Activated CD8-positive, alpha-beta memory T cell treated with anti-CD3 and anti-CD28 coated beads, Interleukin-2, amount 50 U/mL, for 1 hour (primary cell): ENCODE measurements around the gene RAB3C.
"Not testable (repeated sequence)": the region's sequence is repeated elsewhere in the genome, so short reads cannot be mapped to it uniquely, and the experiment has no call there.

Source experiments
- DNase-seq: peaks from one replicate; pipeline ENCODE4 v3.0.0-alpha.2; 2020; ENCODE audit errors: extremely low read depth

The RAB3C gene

DNA sequence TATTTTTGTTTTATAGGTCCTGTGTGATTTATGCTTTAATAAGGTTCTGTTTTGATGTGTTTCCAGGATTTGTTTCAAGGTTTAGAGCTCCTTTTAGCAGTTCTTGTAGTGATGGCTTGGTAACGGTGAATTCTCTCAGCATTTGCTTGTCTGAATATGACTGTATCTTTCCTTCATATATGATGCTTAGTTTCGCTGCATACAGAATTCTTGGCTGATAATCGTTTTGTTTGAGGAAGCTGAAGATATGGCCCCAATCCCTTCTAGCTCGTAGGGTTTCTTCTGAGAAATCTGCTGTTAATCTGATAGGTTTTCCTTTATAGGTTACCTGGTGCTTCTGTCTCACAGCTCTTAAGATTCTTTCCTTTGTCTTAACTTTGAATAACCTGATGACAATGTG, 20.0 kb downstream of the RAB3C start:
- not testable (repeated sequence) for DNase-seq

DNA sequence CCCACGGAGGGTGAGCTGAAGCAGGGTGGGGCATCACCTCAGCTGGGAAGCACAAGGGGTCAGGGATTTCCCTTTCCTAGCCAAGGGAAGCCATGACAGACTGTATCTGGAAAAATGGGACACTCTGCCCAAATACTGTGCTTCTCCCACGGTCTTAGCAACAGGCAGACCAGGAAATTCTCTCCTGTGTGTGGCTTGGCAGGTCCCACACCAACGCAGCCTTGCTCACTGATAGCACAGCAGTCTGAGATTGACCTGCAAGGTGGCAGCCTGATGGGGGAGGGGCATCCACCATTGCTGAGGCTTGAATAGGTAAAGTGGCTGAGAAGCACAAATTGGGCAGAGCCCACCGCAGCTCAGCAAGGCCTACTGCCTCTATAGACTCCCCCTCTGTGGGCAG, 23.2 kb downstream of the RAB3C start:
- DNase-seq = no peak

DNA sequence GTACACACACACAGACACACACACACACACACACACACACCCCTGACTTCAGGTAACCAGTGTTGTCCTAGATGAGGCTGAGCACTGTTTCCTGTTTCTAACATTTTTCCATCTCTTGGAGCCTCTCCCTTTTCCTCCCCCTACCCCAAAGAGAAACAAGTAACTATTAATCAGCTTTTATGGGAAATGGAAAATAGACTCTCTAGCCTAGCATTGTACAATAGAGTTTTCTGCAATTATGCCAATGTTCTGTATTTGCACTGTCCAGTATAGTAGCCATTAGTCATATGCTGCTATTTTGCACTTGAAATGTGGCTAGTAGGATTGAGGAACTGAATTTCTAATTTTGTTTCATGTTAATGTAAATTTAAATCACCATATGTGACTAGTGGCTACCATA, 33.1 kb downstream of the RAB3C start:
- no peak for DNase-seq

DNA sequence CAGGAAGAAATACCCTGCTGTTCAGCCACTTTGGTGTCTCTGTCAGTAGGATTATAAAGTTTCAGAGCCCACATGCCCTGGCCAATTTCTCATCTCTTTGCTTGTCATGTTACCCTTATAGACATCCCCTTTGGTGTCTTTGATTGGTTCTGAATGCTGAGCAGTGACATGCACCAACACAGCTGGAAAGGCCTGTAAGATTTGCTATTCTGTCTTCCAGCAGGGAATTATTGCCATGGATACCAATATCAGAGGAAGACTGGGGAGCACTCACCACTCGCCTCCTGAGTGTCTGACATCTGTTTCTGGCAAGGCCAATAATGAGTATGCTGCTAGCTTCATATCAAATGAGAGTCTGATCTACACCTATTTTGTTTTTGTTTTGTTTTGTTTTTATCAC, 34.4 kb downstream of the RAB3C start:
- DNase-seq = no peak

DNA sequence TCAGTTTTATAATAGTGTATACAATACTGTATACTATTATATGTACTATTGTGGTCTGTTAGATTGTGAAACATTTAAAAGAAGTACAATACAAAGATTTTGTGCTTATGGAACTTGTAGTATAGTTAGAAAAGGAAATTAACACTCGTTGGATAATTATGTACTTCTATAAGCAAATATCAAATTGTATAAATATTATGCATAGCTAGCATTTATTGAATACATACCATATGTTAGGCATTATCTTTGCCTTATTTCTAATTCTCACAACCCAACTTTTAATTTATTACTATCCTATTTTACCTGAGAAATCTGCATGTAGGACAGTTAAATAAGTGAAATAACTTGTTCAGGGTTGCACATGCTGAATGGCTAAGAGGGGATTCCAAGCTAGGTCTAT, 37.5 kb downstream of the RAB3C start:
- DNase-seq = no peak

DNA sequence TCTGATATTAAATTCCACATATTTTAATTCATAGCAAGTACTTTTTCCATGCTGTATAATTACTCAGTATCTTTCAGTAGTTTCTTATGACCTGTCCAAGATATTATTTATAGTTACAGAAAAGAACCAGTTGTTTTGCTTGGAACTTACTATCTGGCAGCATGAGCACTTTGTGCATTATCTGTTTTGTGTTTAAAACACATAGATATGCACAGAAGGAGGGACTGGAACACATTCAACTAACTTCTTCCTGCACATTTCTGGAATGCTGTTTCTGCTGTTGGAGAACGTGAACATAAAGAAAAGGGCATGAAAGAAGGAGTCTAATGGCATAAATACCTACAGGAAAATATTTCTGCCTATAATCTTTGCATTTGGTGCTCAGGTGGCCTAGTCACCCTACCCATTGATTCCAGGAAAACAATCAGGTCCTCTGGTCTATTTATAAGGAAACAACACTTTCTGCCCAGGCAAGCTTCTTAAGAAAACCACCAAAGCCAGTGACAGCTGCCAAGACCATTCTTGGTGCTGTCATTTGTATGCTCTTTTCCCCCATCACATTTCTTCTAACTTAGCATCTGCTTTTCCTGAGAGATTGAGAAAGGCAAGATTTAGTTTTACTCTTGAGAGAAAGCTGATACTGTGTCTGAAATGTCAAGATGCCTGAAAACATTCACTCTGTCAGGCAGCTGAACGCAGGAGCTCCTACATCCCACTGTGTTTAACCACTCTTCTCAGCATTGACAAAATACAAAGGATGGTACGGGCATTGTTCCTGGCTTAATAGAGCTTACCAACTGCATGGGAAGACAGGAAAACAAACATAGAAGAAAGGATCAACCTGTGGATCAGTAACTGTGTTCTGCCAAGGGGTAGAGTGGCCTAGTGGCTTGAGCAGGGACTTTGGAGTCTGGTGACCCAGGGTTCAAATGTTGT, 40.3 kb downstream of the RAB3C start:
- DNase-seq = no peak

DNA sequence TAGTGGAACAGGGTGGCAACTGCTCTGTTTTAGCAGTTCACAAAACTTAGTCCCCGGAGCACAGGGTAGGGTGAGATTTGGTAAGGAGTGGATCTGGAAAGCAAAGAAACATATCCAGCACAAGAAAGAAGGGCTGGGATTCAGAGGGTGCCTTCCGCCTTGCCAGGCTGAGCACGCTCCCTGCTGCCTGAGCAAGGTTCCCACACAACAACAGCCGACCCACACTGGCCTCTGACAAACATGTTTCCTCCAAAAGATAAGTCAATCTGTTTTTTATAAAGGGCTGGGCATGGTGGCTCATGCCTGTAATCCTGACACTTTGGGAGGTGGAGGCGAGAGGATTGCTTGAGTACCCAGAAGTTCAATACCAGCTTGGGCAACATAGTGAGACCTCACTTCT, 45.8 kb downstream of the RAB3C start:
- no peak for DNase-seq

DNA sequence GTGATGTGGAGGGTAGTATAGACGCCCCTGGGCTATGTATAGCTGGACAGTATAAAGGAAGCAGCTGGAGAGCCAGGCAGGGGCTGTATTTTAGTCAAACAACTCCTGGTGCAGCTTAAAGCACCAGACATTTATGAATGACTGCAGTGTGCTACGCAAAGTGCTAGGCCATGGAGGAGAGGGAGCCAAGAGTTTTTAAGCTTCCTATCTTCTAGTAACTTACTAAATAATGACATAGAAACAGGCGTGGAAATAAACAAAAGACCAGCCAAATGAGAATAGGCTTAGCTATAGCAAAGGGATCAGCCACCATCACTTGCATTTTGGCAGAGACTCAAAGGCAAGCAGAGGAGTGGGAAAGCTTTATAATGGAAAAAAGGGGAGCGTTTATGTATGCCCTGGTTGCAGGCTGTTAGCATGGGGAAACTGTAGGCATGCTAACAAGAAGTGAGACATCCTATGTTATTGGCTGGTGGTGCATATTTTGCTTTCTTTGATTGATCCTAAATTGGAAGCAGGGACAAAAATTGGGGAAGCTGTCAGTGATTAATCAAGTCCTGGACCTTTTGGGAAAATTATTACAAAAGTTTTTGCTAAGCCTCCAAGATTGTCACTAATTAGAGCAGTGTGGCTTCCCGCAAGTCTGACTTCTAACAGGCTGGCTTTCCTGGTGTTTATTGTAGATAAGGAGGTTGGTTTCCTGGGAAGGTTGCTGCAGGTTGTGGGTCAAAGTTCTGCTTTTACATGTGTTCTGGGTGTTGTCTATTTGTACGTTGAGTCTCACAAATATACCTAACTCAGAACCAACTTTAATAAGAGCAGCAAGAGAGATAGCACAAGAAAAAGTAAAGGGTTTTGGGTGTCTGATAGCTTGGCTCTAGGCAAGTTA, 46.6 kb downstream of the RAB3C start:
- no peak for DNase-seq

DNA sequence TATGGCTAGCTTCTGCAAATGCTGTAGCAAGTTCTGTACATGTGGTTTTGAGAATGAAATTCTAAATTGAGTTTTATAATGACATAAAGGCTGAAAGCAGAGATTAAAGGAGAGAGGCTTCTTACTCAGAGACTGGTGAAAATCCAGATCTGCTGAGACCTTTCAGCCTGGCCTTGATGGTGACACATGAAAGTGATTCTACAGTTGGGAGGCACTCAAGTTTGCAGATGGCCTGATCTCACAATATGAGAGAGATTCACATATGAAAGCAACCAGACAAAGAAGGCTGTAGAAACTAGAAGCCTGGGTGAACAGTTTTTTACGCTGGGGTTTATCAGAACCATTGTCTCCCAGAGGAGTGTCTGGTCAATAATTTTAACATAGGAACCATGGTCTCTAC, 49.0 kb downstream of the RAB3C start:
- no peak for DNase-seq

DNA sequence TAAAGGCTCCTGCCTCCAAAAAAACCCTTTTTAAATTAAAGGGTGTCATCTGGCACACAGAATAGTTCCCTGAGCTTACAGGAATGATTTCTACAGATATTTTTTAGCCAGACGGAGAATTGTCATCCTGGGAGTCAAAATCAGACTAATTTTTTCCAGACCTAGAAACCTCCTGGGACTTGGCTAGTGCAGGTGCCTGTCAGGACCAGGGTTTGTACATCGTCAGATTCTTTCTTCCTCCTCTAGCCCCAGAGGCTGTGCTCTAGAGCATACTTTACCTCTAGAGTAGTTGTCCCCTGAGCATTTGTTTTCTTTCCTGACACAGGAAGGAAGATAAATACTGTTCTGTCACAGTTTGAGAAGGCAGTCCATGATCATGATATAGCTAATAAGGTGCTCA, 52.5 kb downstream of the RAB3C start:
- DNase-seq = no peak

DNA sequence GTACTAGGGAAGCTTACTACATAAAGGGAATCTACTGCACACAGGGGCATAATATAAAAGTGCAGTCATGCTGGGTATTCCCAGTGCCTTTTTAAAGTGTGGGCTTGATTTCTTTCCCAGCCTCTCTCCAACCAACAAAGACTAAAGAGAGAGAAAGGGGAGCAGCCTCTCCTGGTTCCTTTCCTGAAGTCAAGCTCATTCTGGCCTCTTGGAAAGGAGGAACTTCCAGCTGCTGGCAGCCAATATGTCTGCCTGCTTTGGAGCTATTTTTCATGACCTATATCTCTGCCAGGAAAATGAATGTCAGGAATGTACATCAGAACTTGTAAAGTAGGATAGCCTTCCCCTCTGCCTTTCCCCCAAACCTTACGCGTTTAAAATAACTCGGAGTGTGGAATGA, 57.1 kb downstream of the RAB3C start:
- no peak for DNase-seq

DNA sequence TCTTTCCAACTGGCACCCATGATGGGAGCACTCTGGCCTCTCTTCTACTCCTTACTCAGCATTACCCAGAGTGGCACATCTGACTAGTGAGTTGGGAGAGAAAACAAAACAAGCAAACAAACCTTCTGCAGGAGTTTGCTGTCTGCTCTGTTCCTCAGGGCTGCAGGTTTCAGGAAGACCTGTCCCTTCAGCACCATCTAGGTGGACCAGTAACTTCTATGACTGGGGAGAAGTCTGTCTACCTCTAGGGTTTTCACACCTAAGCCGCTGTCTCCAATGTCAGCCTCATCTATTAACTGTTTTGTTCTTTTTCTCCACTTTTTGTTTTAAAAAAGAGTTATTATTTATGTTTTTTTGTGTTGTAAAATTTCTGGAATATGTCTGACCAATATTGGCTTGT, 58.7 kb downstream of the RAB3C start:
- DNase-seq = no peak

DNA sequence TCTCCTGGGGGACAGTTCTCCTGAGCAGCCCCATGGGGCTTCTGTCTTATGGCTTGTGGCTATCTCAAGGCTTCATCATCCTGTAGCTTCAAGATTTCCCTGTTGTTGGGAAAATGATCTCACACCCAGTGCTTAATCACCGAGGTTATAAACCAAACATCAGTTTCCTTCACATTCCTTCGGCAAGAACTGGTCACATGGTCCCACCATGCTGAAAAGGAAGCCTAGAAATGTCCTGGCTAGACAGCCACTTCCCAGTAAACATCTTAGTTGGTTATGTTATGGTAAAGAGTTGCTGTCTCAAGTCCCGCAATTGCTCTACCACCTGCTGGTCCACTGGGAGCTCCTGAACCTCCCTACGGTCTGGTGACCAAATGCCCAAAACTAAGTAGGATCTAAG, 66.0 kb downstream of the RAB3C start:
- no peak for DNase-seq

DNA sequence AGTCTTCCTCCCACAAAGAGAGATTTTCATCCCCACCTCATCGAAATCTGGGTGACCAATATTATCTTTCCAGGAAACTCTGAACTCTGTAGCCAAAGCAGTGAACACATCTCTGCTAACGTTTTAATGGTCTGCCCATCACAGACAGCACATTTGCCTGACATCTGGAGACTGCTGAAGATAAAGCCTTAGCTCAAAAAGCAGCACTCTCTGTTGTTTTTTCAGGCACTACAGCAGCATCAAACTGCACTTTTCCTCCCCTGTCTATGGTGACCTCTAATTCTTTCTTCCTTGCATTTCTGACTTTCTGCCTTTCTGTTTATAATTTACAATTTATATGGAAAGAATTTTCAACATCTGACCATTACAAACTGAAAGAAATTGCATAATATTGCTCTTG, 66.8 kb downstream of the RAB3C start:
- no peak for DNase-seq

DNA sequence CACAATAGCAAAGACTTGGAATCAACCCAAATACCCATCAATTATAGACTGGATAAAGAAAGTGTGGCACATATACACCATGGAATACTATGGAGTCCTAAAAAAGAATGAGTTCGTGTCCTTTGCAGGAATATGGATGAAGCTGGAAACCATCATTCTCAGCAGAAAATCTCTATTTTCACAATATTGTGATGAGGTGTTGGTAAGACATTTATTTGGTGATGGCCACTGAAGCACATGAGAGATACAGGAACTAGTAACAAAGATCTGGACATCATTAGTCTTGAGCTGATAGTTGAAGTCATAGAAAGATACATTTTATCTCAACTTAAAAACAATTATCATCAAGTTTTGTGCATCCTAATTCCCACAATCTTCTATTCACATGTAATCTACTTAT, 70.6 kb downstream of the RAB3C start:
- DNase-seq = no peak

DNA sequence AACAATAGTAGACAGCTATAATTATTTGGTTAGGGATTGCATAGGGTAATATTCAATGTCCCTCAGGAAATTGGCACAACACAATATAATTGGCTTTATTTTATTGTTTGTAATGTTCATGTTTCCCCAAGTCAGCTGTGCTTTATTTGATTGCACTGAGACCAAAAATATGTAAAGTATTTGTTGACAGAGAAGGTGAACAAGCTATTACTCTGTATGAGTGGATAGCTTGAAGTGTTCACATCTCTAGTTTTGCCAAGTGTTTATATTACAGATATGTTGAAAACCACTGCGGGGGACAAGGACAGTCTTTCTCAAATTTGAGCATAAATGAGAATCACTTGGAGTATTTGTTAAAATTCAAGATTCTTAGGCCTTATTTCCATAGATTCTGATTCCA, 83.3 kb downstream of the RAB3C start:
- no peak for DNase-seq

DNA sequence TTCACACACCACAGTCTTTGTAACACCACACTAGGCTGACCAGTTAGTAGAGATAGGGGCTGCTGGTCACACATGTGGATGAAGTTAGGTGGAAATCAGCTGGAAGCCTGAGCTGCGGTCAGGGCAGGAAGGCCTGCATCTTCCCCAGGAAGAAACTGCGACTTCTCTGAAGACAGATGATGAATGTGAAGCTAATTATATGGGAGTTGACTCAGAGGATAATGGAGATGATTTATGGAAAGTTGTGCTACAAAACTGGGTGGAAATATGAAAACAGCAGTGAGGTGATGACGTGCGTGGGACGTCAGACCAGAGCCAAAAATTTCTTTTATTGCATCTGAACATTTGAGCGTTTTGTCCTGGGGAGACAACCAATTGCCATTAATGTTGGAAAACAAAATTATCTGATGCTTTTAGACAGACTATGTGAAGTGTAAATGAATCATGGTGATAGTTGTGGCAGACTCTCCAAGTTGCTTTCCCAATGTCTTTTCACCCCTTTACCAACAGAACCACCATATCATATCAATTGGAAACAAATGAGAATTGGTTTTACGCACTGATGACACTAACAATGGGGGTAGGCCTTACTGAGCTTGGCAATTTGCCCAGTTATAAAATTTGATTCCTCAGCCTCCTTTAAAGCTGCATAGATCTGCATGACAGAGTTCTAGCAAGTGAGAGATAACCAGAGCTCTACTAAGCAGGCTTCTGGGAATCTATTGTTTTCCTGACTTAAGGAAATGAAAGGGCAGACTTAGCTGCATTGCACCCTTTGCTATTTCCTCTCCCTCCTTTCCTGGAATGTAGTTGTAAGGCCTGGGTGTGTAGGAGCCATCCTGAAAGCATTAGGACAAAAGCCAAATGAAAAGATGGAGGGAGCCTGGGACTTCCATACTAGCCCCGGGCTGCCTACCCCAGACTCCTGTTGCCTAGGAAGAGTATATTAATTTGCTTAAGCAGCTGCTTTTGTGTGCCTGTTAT, 84.0 kb downstream of the RAB3C start:
- DNase-seq = no peak

DNA sequence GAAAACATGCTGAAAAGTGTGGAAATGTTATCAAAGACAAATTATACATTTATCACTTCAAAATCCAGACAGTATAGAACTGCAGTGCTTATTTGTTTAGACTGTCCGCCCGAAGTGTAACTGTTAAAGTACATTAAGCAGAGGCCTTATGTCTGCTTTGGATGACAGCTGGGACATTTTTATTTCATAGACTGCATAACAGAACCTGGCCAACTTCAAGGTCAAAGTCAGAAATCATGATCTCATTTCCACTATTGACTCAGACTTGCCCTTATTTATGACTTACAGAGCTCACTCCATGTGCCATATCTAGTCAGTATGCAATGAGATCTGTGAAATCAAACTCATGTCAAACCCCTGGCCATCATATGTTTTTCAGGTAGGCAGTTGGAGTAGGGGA, 87.7 kb downstream of the RAB3C start:
- no peak for DNase-seq

DNA sequence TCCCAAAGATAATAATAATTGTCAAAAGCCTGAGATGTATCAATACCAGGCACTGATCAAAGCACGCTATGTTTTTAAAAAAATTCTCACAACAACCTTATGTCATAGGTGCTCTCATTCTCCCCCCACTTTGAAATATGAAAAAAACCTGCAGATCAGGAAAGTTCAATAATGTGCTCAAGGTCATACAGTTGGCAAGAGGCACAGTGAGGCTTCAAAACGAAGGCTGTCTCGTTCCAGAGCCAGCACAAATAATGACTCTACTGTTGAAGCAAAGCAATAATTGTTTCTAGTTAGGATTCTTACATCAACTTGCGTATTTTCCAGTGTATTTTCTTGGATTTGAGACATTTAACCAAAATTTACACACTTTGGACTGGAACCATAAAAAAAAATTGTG, 88.3 kb downstream of the RAB3C start:
- no peak for DNase-seq

DNA sequence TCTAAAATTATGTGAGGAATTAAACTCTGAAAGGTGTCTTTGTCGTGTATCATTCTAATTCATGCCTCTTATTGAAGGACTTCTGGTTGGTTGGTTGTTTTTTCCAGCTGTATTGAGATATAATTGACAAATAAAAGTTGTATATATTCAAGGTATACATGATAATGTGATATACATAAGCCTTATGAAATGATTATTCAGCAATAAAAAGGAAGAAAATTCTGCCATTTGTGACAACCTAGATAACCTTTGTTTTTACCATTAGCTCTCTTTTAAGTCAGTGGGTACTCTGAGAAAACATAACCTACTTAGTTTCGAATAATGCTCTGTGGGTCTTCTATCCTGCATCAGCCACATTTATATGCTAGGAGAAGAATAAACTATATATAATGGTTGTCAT, 89.6 kb downstream of the RAB3C start:
- no peak for DNase-seq

DNA sequence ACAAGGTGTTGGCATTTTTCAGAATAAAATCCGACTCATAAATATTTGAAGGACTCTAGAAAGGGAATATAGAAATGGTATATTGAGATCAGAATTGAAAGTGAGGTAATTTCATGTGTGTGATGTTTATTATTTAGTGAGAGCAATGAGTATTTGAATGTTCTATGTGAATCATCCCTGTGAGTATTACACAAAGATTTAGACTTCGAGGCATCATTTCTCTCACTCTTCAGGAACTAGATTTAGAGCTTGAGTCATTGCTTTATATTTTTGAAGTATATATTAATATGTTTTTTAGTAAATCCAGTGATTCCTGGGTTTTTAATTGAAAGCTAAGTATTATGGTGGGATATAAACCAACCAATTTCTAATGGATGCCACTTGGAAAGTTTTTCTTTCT, 91.2 kb downstream of the RAB3C start:
- no peak for DNase-seq

DNA sequence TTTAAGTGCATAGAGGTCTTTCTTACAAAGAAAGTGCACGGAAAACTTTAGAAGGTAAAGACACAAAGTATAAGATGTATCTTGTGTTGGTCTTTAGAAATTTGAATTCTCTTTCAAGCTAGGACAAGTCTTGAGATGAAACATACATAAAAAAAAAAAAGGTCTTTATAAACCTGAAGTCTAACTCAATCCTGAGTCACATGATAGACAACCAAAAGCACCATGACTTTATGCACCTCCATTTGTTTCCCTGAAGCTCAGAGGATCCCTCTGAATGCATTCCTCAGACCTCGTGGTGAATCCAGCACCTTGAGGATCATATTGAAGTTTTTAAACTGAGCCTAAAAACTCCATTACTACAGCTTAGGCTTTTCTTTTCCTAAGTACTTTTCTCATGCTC, 91.8 kb downstream of the RAB3C start:
- no peak for DNase-seq
